ENCODE data around the gene EIF3A.
"Not testable (repeated sequence)": the region's sequence is repeated elsewhere in the genome, so short reads cannot be mapped to it uniquely, and the experiment has no call there.

The EIF3A gene

DNA sequence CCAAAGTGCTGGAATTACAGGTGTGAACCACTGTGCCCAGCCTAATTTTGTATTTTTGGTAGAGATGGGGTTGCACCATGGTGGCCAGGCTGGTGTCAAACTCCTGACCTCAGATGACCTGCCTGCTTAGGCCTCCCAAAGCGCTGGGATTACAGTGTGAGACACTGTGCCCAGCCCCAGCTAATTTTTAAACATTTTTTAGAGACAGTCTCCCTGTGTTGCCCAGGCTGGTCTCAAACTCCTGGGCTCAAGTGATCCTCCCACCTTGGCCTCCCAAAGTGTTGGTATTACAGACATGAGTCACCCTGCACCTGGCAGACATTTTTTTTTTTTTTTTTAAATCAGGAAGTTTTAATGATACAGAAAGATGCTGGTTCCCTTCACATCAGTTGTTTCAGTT lies 38.8 kb upstream of the EIF3A start:
- TF ChIP-seq, protein P1, sequence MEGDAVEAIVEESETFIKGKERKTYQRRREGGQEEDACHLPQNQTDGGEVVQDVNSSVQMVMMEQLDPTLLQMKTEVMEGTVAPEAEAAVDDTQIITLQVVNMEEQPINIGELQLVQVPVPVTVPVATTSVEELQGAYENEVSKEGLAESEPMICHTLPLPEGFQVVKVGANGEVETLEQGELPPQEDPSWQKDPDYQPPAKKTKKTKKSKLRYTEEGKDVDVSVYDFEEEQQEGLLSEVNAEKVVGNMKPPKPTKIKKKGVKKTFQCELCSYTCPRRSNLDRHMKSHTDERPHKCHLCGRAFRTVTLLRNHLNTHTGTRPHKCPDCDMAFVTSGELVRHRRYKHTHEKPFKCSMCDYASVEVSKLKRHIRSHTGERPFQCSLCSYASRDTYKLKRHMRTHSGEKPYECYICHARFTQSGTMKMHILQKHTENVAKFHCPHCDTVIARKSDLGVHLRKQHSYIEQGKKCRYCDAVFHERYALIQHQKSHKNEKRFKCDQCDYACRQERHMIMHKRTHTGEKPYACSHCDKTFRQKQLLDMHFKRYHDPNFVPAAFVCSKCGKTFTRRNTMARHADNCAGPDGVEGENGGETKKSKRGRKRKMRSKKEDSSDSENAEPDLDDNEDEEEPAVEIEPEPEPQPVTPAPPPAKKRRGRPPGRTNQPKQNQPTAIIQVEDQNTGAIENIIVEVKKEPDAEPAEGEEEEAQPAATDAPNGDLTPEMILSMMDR (IDR thresholded peaks at IDR 0.05; ENCODE audit: low read depth, low read length): no peak
- no peak for DNase-seq (ENCODE audit: low read depth in 2 of 2)

DNA sequence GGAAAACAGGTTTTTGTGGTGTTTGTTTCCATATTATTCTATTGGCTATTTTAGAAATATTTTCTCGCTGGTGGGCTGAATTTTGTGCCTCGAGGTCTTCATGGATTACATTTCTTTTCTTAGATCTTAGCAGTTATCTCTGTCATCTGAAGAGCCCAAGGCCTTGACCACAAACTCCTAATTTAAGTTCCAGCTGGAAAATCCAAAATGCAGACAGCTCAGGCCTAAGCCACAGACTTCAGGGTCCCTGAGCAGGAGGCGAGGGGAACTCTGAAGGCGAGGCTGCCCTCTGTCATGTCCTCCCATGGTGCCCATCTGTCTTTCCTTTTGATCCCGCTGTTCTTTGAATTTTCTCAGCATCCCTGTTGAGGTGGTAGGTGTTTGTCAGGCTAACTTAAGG lies 37.6 kb upstream of the EIF3A start:
- TF ChIP-seq, protein P1 (IDR thresholded peaks at IDR 0.05; ENCODE audit: low read depth, low read length): no peak
- H3K4me3 ChIP-seq (replicated peaks in 1 of 2; ENCODE audit: low read depth in 2 of 2, low read length in 2 of 2): no peak overlapping the region
- no peak for DNase-seq (ENCODE audit: low read depth in 2 of 2)

More for the DNA sequence above, 38.8 kb upstream of the EIF3A start:
- no peak overlapping the region for H3K4me3 ChIP-seq (replicated peaks in 1 of 2; ENCODE audit: low read depth in 2 of 2, low read length in 2 of 2)

DNA sequence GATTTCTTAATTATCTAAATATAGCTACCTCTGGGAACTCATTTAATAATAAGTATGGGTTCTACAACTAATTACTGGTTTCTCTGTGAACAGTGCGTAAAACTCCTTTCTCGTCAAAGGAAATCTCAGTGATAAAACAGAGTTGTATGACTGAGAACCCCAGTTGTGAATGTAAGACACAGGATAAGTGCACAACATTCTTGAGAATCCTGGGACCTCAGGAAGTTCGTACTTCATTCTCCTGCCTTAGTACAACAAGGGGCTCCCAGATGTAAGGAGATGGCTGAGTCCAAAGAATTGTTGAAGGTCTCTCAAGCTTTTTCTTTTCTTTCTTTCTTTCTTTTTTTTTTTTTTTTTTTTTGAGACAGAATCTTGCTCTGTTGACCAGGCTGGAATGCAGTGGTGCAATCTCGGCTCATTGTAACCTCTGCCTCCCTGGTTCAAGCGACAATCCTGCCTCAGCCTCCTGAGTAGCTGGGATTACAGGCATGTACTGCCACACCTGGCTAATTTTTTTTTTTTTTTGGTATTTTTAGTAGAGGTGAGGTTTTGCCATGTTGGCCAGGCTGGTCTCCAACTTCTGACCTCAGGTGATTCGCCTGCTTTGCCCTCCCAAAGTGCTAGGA lies 35.8 kb upstream of the EIF3A start:
- no peak overlapping the region for H3K4me3 ChIP-seq (replicated peaks in 1 of 2; ENCODE audit: low read depth in 2 of 2, low read length in 2 of 2)
- TF ChIP-seq, protein P1 (IDR thresholded peaks at IDR 0.05; ENCODE audit: low read depth, low read length): no peak
- peak in 1 of 2 donors; percentile 68 for DNase-seq (ENCODE audit: low read depth in 2 of 2)

DNA sequence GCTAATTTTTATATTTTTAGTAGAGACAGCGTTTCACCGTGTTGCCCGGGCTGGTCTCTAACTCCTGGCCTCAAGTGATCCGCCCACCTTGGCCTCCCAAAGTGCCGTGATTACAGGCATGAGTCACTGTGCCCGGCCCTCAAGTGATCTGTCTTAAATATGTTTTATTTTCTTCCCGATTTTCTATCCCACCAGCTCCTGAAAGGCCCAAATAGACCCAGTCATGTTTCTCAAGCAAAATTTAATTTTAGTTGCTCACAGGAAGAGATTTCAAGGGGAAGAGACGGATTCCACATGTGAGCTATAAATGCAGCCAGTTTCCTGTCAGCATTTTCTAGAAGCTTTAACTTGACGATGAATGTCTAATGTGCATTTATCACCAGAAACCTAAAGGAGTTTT lies 35.3 kb upstream of the EIF3A start:
- H3K4me3 ChIP-seq (replicated peaks in 1 of 2; ENCODE audit: low read depth in 2 of 2, low read length in 2 of 2): no peak overlapping the region
- DNase-seq (ENCODE audit: low read depth in 2 of 2): peak; percentile 55 to 63
- TF ChIP-seq, protein P1 (IDR thresholded peaks at IDR 0.05; ENCODE audit: low read depth, low read length): no peak

DNA sequence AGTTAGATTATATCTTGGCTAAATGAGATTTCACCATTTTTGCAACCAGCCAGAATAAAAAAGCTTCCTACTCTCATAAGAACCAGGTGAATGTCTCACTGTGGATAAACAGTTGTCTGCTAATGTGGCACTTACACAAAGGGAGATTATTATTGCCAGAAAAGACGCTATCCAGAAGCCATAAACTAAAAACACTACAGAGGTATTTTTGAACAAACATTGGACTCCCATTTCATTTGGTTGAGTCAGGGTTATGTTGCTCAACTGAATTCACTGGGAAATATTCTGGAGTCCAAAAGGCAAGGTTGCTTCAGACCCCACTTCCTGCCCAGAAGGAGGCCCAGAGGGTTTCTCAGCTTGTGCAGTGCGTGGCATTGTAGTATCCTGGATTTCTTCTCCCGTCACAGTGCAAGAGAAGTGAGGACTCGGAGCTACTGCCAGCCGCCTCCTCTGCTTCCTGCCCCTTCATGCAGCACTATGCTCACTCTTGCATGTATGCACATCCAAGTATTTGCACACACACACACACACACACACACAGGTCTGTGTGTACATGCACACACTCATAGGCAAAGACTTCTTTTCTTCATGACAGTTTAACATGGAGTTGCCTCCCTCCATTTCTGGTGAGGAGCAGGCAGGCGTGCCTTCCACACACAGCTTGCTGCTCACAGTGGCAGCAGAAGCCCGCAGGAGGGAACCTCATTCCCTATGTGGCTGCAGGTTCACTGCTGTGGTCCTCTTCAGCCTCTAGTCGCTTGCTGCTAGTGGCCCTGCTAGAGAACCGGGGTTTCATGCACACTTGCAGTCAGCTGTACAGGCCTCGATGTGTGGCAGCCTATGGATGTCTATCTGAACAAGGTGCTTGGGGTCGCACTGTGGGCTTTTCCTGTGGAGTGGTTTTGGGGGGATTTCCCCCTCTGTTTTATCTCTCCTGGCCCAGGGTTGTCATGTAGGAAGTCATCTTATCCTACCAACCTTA lies 33.4 kb upstream of the EIF3A start:
- DNase-seq (ENCODE audit: low read depth in 2 of 2): peak; percentile 96 to 98
- no peak overlapping the region for H3K4me3 ChIP-seq (replicated peaks in 1 of 2; ENCODE audit: low read depth in 2 of 2, low read length in 2 of 2)
- TF ChIP-seq, protein P1 (IDR thresholded peaks at IDR 0.05; ENCODE audit: low read depth, low read length): no peak

DNA sequence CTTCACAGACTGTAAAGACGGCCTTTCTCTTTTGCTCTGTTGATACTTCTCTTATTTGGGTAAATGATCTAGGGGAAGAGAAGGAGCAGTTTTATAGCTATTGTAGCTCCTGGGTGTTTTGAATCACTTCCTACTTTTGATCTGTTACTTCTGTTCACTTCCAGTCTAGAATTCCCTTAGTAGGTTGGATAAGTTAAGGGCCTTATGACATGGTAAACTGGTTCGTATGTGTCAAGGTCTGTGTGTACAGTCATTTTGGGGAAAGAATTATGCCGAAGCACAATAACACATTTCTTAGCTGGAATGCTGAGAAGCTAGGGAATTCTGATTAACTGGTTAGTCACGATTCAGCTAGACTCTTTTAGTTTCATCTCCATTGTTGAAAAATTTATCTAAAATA lies 31.4 kb upstream of the EIF3A start:
- TF ChIP-seq, protein P1 (IDR thresholded peaks at IDR 0.05; ENCODE audit: low read depth, low read length): no peak
- DNase-seq (ENCODE audit: low read depth in 2 of 2): peak; percentile 56 to 84
- H3K4me3 ChIP-seq (replicated peaks in 1 of 2; ENCODE audit: low read depth in 2 of 2, low read length in 2 of 2): no peak overlapping the region

DNA sequence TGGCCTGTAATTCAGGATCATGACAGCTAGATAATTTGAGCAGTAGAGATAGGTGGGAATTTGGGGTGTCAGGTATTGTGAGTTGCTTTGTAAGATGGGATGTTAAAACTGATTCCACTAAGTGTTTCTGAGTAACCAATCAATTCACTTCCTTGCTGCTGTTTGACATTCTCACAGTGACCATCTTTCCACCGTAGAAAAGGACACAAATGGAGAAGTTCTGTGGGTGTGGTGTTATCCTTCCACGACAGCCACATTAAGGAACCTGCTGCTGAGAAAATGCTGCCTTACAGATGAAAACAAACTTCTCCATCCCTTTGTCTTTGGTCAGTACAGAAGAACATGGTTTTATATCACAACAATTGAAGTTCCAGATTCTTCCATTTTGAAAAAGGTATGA lies 27.2 kb upstream of the EIF3A start:
- H3K4me3 ChIP-seq (replicated peaks in 1 of 2; ENCODE audit: low read depth in 2 of 2, low read length in 2 of 2); DNase-seq (ENCODE audit: low read depth in 2 of 2): not testable (repeated sequence)

DNA sequence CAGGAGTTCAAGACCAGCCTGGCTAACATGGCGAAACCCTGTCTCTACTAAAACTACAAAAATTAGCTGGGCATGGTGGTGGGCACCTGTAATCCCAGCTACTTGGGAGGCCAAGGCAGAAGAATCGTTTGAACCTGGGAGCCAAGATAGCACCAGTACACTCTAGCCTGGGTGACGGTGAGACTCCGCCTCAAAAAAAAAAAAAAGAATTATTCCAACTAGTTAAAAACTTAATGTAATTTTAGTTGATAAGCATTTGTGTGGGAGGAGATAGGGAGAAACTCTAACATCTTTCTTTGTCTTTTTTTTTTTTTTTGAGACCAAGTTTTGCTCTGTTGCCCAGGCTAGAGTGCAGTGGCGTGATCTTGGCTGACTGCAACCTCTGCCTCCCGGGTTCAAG lies 26.5 kb upstream of the EIF3A start:
- H3K4me3 ChIP-seq (replicated peaks in 1 of 2; ENCODE audit: low read depth in 2 of 2, low read length in 2 of 2); DNase-seq (ENCODE audit: low read depth in 2 of 2): not testable (repeated sequence)

DNA sequence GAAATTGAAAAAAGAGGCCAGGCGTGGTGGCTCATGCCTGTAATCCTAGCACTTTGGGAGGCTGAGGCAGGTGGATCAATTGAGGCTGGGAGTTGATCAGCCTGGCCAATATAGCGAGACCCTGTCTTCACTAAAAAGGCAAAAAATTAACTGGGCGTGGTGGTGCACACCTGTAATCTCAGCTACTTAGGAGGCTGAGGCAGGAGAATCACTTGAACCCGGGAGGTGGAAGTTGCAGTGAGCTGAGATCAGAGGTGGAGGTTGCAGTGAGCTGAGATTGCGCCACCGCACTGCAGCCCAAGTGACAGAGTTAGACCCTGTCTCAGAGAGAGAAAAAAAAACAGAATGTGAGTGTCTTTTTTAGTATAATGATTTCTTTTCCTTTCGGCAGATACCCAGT lies 25.3 kb upstream of the EIF3A start:
- not testable (repeated sequence) for DNase-seq (ENCODE audit: low read depth in 2 of 2); H3K4me3 ChIP-seq (replicated peaks in 1 of 2; ENCODE audit: low read depth in 2 of 2, low read length in 2 of 2)
